PC-3 (cell line): ENCODE data around the gene DUSP6. TPM values are rescaled to one million over a fixed set of nuclear protein-coding genes. Genes with fewer than 3 reads are reported as not detected.

Experiments used
- ATAC-seq: fragments of 200-7000 bp; cut with Tn5 transposase; 2 replicates; pipeline ENCODE4 v1.9.1; 2020; ENCODE audit warnings: mild to moderate bottlenecking, moderate library complexity
- BruUV-seq: library from RNA; stranded (reverse); fragments of 400-500 nt; replicated peaks from 2 replicates; lab custom pipeline; 2021; lab: Mats Ljungman, UMichigan
- CTCF ChIA-PET: fragments of 300-600 bp; sonication (Branson Sonifier 250); formaldehyde crosslinking; loops from one replicate; lab custom pipeline; 2022; ENCODE audit warnings: antibody characterized with exemption; lab: Charles Lee
- POLR2A ChIA-PET: fragments of 300-600 bp; sonication (Branson Sonifier 250); formaldehyde crosslinking; loops from one replicate; lab custom pipeline; 2022; ENCODE audit warnings: antibody characterized with exemption; ENCODE audit not compliant: unreplicated experiment; lab: Charles Lee
- DNase-seq: peaks from one replicate; pipeline ENCODE4 v3.0.0-alpha.2; 2015
- H2AFZ ChIP-seq: fragments of 300-600 bp; sonication (generic); 2 replicates; pipeline ENCODE4 v1.6.0; 2016; ENCODE audit warnings: antibody characterized with exemption, low read length
- H3F3A ChIP-seq: fragments of 300-600 bp; sonication (generic); one replicate; pipeline ENCODE4 v1.6.0; 2017; ENCODE audit warnings: antibody characterized with exemption, low read length, control low read depth, mild to moderate bottlenecking; ENCODE audit not compliant: unreplicated experiment
- H3K27ac ChIP-seq: fragments of 300-600 bp; sonication (generic); 2 replicates; pipeline ENCODE4 v1.5.1; 2016; ENCODE audit warnings: mild to moderate bottlenecking, low read length
- H3K27me3 ChIP-seq: fragments of 300-600 bp; sonication (generic); 2 replicates; pipeline ENCODE4 v1.6.1; 2016; ENCODE audit warnings: low read length, mixed read lengths
- H3K36me3 ChIP-seq: fragments of 300-600 bp; sonication (generic); 2 replicates; pipeline ENCODE4 v1.6.1; 2016; ENCODE audit warnings: low read depth, mixed run types, low read length, mixed read lengths
- H3K4me1 ChIP-seq: fragments of 300-600 bp; sonication (generic); 2 replicates; pipeline ENCODE4 v1.5.1; 2016; ENCODE audit warnings: low read length; ENCODE audit not compliant: insufficient read depth
- H3K4me2 ChIP-seq: fragments of 300-600 bp; sonication (generic); 2 replicates; pipeline ENCODE4 v1.6.0; 2016; ENCODE audit warnings: low read length
- H3K4me3 ChIP-seq: fragments of 300-600 bp; sonication (generic); 2 replicates; pipeline ENCODE4 v1.5.1; 2016; ENCODE audit warnings: mild to moderate bottlenecking, low read length, mixed read lengths
- H3K79me2 ChIP-seq: fragments of 300-600 bp; sonication (generic); 2 replicates; pipeline ENCODE4 v1.6.1; 2017; ENCODE audit warnings: low read length, mixed read lengths
- H3K9ac ChIP-seq: fragments of 300-600 bp; sonication (generic); 2 replicates; pipeline ENCODE4 v1.6.0; 2016; ENCODE audit warnings: mild to moderate bottlenecking, low read length
- H3K9me2 ChIP-seq: fragments of 300-600 bp; sonication (generic); replicated peaks from 2 replicates; pipeline ENCODE4 v1.6.1; 2016; ENCODE audit warnings: mixed run types, low read length, mixed read lengths
- H3K9me3 ChIP-seq: fragments of 300-600 bp; sonication (generic); 2 replicates; pipeline ENCODE4 v1.6.1; 2016; ENCODE audit warnings: low read length, mixed read lengths
- H4K20me1 ChIP-seq: fragments of 300-600 bp; sonication (generic); 2 replicates; pipeline ENCODE4 v1.6.1; 2016; ENCODE audit warnings: low read length, mixed read lengths
- EZH2 ChIP-seq: fragments of 300-600 bp; sonication (generic); IDR thresholded peaks from one replicate; pipeline ENCODE4 v1.6.1; 2017; ENCODE audit warnings: antibody characterized with exemption, mild to moderate bottlenecking, low read length; ENCODE audit not compliant: unreplicated experiment
- EZH2phosphoT487 ChIP-seq: fragments of 300-600 bp; sonication (generic); IDR thresholded peaks from 2 replicates; pipeline ENCODE4 v1.6.1; 2018; ENCODE audit warnings: mild to moderate bottlenecking, antibody characterized with exemption, low read length, borderline replicate concordance
- intact Hi-C: fragments of 100-400 bp; cut with micrococcal nuclease; formaldehyde crosslinking; loops from 2 replicates; pipeline ENCODE4 v1.9.0; 2023
- total RNA-seq: library from RNA; depleted of rRNA; stranded (reverse); fragments of >200 nt; gene quantifications from 2 replicates; pipeline ENCODE4 v1.2.3, GENCODE V29; 2014
- TF ChIP-seq, protein P1 (sequence below): fragments of 300-600 bp; sonication (generic); conservative IDR thresholded peaks from 2 replicates; pipeline ENCODE4 v1.5.1; 2017; ENCODE audit warnings: antibody characterized with exemption, low read depth, mild to moderate bottlenecking, low read length

DUSP6 gene
- total RNA-seq, 1 experiment from 2014 or later = 244 TPM

- Histone ChIP-seq H3K4me2 (no peak overlapping the region), H3K9ac (no peak overlapping the region), H3K4me1 (peaks cover 12% of the 10 kb centered on the region), H3K79me2 (peaks cover 15% of the 10 kb centered on the region), H3K27ac (no peak overlapping the region), H3K27me3 (no peaks in the 10 kb centered on the region), H3K4me3 (no peak overlapping the region), H2AFZ (no peak overlapping the region), H4K20me1 (no peaks in the 10 kb centered on the region), H3K9me2 (no peaks in the 10 kb centered on the region), H3F3A (no peaks in the 10 kb centered on the region), H3K36me3 (no peaks in the 10 kb centered on the region), H3K9me3 (no peaks in the 10 kb centered on the region)
- CTCF ChIA-PET = no interaction called here
- BruUV-seq = no TSS peak
- intact Hi-C loops = no loop called here
- TF ChIP-seq EZH2phosphoT487 (no peak), EZH2 (no peak)
- TF ChIP-seq, protein P1, sequence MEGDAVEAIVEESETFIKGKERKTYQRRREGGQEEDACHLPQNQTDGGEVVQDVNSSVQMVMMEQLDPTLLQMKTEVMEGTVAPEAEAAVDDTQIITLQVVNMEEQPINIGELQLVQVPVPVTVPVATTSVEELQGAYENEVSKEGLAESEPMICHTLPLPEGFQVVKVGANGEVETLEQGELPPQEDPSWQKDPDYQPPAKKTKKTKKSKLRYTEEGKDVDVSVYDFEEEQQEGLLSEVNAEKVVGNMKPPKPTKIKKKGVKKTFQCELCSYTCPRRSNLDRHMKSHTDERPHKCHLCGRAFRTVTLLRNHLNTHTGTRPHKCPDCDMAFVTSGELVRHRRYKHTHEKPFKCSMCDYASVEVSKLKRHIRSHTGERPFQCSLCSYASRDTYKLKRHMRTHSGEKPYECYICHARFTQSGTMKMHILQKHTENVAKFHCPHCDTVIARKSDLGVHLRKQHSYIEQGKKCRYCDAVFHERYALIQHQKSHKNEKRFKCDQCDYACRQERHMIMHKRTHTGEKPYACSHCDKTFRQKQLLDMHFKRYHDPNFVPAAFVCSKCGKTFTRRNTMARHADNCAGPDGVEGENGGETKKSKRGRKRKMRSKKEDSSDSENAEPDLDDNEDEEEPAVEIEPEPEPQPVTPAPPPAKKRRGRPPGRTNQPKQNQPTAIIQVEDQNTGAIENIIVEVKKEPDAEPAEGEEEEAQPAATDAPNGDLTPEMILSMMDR = no peak
- ATAC-seq (no peak), DNase-seq (no peak)
- POLR2A ChIA-PET = no interaction called here
These were observed 6.5 kb upstream of the DUSP6 start for GRCh38 chr12:89358805-89359204.

DNA sequence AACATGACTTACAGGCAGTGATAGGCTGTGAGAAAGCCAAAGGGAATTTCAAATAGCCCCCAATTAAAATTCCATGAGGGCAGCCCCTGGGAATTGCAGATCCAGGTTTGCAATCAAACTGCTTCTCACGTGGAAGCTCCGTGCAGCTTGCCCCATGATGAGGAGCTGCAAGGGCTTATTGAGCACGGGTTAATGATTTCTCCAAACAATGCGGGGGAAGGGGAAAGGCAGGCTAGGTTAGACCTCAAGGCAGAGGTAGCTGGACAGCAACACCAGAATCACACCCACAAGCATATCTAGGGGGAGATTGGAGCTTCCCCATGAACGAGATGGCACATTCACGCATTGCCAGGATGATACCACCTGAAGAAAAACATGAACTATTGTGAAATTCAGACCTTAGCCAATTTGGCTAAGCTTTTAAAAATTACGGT is 5.0 kb upstream of the DUSP6 start:
- peaks cover 20% of the 10 kb centered on the region for H3K4me1 ChIP-seq
- H3K4me2 ChIP-seq = no peak overlapping the region
- no peak overlapping the region for H3K4me3 ChIP-seq
- intact Hi-C loops = no loop called here
- H3K27me3 ChIP-seq = no peaks in the 10 kb centered on the region
- peaks cover 15% of the 10 kb centered on the region for H3K79me2 ChIP-seq
- ATAC-seq (no peak), DNase-seq (no peak)
- no peaks in the 10 kb centered on the region for H3K36me3 ChIP-seq
- no peak overlapping the region for H2AFZ ChIP-seq
- H3K27ac ChIP-seq = no peak overlapping the region
- POLR2A ChIA-PET = no interaction called here
- no peaks in the 10 kb centered on the region for H4K20me1 ChIP-seq
- BruUV-seq = no TSS peak
- H3K9ac ChIP-seq = no peak overlapping the region
- CTCF ChIA-PET = no interaction called here
- TF ChIP-seq, protein P1 = no peak
- H3F3A ChIP-seq = no peaks in the 10 kb centered on the region
- no peaks in the 10 kb centered on the region for H3K9me3 ChIP-seq
- no peaks in the 10 kb centered on the region for H3K9me2 ChIP-seq

DNA sequence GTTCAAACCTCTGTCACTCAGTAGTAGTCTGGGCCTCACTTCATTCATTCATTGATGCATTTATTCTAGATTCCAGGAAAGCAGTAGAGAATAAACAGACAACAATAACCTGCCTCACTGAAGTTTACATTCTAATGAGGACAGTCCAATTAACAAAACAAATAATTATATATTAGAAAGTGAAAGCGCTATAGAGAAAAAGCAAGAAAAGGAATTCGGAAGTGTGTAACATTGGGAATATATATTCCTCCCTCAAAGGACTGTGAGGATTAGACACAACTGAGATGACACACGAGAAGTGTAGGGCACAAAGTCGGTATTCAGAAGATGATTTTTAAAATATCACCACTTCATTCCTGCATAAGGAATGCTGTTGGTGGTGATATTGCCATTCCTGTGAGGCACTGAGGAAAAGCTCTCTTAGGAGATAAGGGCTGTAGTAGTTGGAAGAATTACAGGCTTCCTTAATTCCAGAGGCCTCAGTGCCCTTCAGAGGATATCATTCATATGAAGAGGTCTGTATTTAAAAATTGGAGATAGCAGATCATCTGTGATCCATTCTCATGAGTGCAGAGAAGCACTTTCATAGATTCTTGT is 3.9 kb upstream of the DUSP6 start:
- ChIA-PET CTCF (no interaction called here), POLR2A (no interaction called here)
- TF ChIP-seq, protein P1 = no peak
- TF ChIP-seq EZH2phosphoT487 = no peak
- no peak for TF ChIP-seq EZH2
- Histone ChIP-seq H3K9ac (no peak overlapping the region), H3K79me2 (peaks cover 26% of the 10 kb centered on the region), H3K4me1 (peaks cover 20% of the 10 kb centered on the region), H3K4me3 (no peak overlapping the region), H3K27ac (no peak overlapping the region), H3K9me2 (no peaks in the 10 kb centered on the region), H3K9me3 (no peaks in the 10 kb centered on the region), H3K36me3 (no peaks in the 10 kb centered on the region), H2AFZ (no peak overlapping the region), H4K20me1 (peaks cover 8% of the 10 kb centered on the region), H3F3A (no peaks in the 10 kb centered on the region), H3K4me2 (no peak overlapping the region), H3K27me3 (no peaks in the 10 kb centered on the region)
- intact Hi-C loops = no loop called here
- ATAC-seq = no peak
- BruUV-seq = no TSS peak
- no peak for DNase-seq
